ENCODE measurements around the gene TRIOBP.

DNA sequence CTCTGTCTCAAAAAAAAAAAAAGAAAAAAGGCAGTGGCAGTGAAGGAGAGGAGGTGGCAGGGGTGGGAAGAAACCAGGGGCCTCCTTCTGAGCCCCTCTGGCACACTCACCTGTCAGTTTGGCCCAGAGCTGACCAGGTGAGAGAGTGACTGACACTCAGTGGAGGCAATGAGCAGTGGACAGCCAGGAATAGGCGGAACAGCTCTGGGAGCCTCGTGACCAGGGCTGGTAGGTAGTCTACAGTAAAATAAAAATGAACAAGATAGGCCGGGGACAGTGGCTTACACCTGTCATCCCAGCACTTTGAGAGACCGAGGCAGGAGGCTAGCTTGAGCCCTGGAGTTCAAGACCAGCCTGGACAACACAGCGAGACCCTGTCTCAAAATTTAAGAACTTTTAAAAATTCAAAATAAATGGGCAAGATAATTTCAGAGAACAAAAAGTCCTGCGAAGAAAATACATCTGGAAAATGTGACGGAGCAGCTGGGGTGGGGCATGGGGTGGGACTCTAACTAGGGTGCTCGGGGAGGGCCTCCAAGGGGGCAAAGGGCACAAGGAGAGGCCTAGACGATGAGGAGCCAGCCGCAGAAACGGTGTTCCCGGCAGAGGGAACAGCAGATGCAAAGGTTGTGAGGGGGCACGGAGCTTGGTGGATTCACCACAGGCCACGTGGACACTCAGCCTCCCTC, 42.1 kb upstream of the TRIOBP start:
- TF ChIP-seq SIN3A (IDR thresholded peaks at IDR 0.05; ENCODE audit: borderline replicate concordance, insufficient read depth, low read length): no peak
- TF ChIP-seq POLR2AphosphoS5 (IDR thresholded peaks at IDR 0.05; ENCODE audit: low read depth, low read length): no peak
